Keratinocyte (primary cell): ENCODE measurements around the gene CDC26. TPM values are rescaled to one million over a fixed set of nuclear protein-coding genes. Genes with fewer than 3 reads are reported as not detected.

ENCODE experiments used
- DNase-seq: peaks from one replicate; pipeline ENCODE4 v3.0.0-alpha.2; 2011; ENCODE audit warnings: low read depth, missing footprints, low spot score
- FAIRE-seq: peaks from 2 replicates; lab custom pipeline; 2011; peaks lifted over from hg19 to GRCh38; lab: Jason Lieb, UNC
- H2AFZ ChIP-seq: 2 replicates; pipeline ENCODE4 v1.6.0; 2012; ENCODE audit warnings: low read length, control low read depth, inconsistent platforms; ENCODE audit not compliant: control insufficient read depth
- H3K27ac ChIP-seq: 2 replicates; pipeline ENCODE4 v1.5.1; 2011; ENCODE audit warnings: low read length; ENCODE audit not compliant: control insufficient read depth, insufficient read depth
- H3K27me3 ChIP-seq: 3 replicates; pipeline ENCODE4 v1.6.0; 2011; ENCODE audit warnings: low read length; ENCODE audit not compliant: control insufficient read depth, insufficient read depth; ENCODE audit errors: extremely low read depth
- H3K36me3 ChIP-seq, 2 experiments: 2 replicates in 1 of 2; 3 replicates in 1 of 2; pipeline ENCODE4 v1.5.1; 2011; ENCODE audit warnings: low read length in 2 of 2, mild to moderate bottlenecking in 1 of 2; ENCODE audit not compliant: control insufficient read depth in 2 of 2, insufficient read depth in 2 of 2; ENCODE audit errors: extremely low read depth in 1 of 2
- H3K4me1 ChIP-seq: 3 replicates; pipeline ENCODE4 v1.5.1; 2011; ENCODE audit warnings: low read length; ENCODE audit not compliant: control insufficient read depth, insufficient read depth; ENCODE audit errors: extremely low read depth
- H3K4me2 ChIP-seq: 3 replicates; pipeline ENCODE4 v1.6.0; 2011; ENCODE audit warnings: low read depth, low read length; ENCODE audit not compliant: control insufficient read depth, insufficient read depth; ENCODE audit errors: extremely low read depth
- H3K4me3 ChIP-seq, 3 experiments: fragments of 200-600 bp in 1 of 3; sonication (generic) in 1 of 3; 2 replicates in 2 of 3; 3 replicates in 1 of 3; pipeline ENCODE4 v1.5.1; 2011 to 2016; ENCODE audit warnings: low read length in 3 of 3, mild to moderate bottlenecking in 3 of 3, control low read depth in 2 of 3, inconsistent platforms in 1 of 3, low read depth in 1 of 3, mixed read lengths in 1 of 3, mixed run types in 1 of 3, moderate library complexity in 1 of 3; ENCODE audit not compliant: control insufficient read depth in 2 of 3, insufficient read depth in 2 of 3; ENCODE audit errors: extremely low read depth in 1 of 3
- H3K79me2 ChIP-seq: 2 replicates; pipeline ENCODE4 v1.6.0; 2012; ENCODE audit warnings: low read length; ENCODE audit not compliant: control insufficient read depth, insufficient read depth
- H3K9ac ChIP-seq: 3 replicates; pipeline ENCODE4 v1.6.0; 2011; ENCODE audit warnings: low read length; ENCODE audit not compliant: control insufficient read depth, insufficient read depth; ENCODE audit errors: extremely low read depth
- H3K9me1 ChIP-seq: 3 replicates; pipeline ENCODE4 v1.6.0; 2011; ENCODE audit warnings: low read length; ENCODE audit not compliant: control insufficient read depth, insufficient read depth; ENCODE audit errors: extremely low read depth
- H3K9me3 ChIP-seq: 2 replicates; pipeline ENCODE4 v1.5.1; 2012; ENCODE audit warnings: low read depth, low read length; ENCODE audit not compliant: control insufficient read depth
- H4K20me1 ChIP-seq: 3 replicates; pipeline ENCODE4 v1.6.0; 2011; ENCODE audit warnings: low read length; ENCODE audit not compliant: control insufficient read depth, insufficient read depth; ENCODE audit errors: extremely low read depth
- CTCF ChIP-seq, 3 experiments: IDR thresholded peaks in 1 of 3; conservative IDR thresholded peaks in 1 of 3; optimal IDR thresholded peaks in 1 of 3; 2 replicates in 2 of 3; 3 replicates in 1 of 3; pipeline versions ENCODE3 to v1.5.1; 2011; ENCODE audit warnings: low read length in 3 of 3, mild to moderate bottlenecking in 3 of 3, moderate library complexity in 2 of 3, control low read depth in 1 of 3, inconsistent platforms in 1 of 3; ENCODE audit not compliant: insufficient read depth in 2 of 3; ENCODE audit errors: extremely low read depth in 1 of 3
- EZH2 ChIP-seq: IDR thresholded peaks from one replicate; pipeline ENCODE4 v1.6.1; 2012; ENCODE audit warnings: inconsistent platforms, mild to moderate bottlenecking, low read length, moderate library complexity
- dilution Hi-C: fragments of 300-500 bp; cut with MboI; formaldehyde crosslinking; loops from one replicate; pipeline ENCODE4 v1.7.0; 2020; ENCODE audit warnings: low sequenced_read_pairs; ENCODE audit not compliant: extremely low pct_ligation_motif_present
- polyA minus RNA-seq, 3 experiments: library from RNA; depleted of rRNA, polyadenylated mRNA; stranded (reverse); fragments of >200 nt; gene quantifications; 1 replicate in 1 of 3; 2 replicates in 1 of 3; 3 replicates in 1 of 3; pipeline ENCODE4 v1.2.3, GENCODE V29; 2011
- polyA plus RNA-seq, 5 experiments: library from polyadenylated mRNA; depleted of rRNA in 3 of 5; stranded (reverse) in 3 of 5; stranded (forward) in 1 of 5; unstranded in 1 of 5; fragments of >200 nt; gene quantifications; 1 replicate in 1 of 5; 2 replicates in 3 of 5; 3 replicates in 1 of 5; pipeline versions ENCODE4 v1.2.1 to v1.2.3, GENCODE V29; 2011 to 2012; ENCODE audit warnings: missing spikeins in 2 of 5, low read depth in 1 of 5, low replicate concordance in 1 of 5

The CDC26 gene
- 24.0 to 56.8 TPM (median 43.5 TPM) in 3 replicates for polyA plus RNA-seq
- 68.3 TPM for polyA plus RNA-seq (2011; ENCODE audit: low read depth)
- polyA plus RNA-seq (2011; cell fraction: cytosol; rRNA removed), result 36.1 and 54.3 TPM in 2 replicates
- polyA plus RNA-seq (2011; cell fraction: nucleus; rRNA removed), result 12.0 and 21.3 TPM in 2 replicates
- 36.3 and 53.9 TPM in 2 replicates for polyA plus RNA-seq (2012; ENCODE audit: low replicate concordance)
- polyA minus RNA-seq, result 2.4 to 19.9 TPM (median 2.6 TPM) in 3 replicates
- 20.1 TPM for polyA minus RNA-seq (2011; cell fraction: cytosol; rRNA and poly(A)+ RNA removed)
- polyA minus RNA-seq (2011; cell fraction: nucleus; rRNA and poly(A)+ RNA removed), result 1.6 and 2.8 TPM in 2 replicates

GRCh38 chr9:113275157-113276131 lies at the start of gene CDC26, which contains the start of gene PRPF4:
Gene CDC26, minus strand, starts transcription at chr9:113275572. Its CDS starts 3,065 bp downstream, at chr9:113272507.
Gene PRPF4, plus strand, starts transcription at chr9:113275658. Its CDS starts 86 bp downstream, at chr9:113275744.
- peak; percentile 88 for DNase-seq
- Histone ChIP-seq H3K9me1 (no peaks in the 10 kb centered on the region), H3K4me1 (peaks cover 4% of the 10 kb centered on the region), H3K4me3 (peak within 1 kb of the TSS; percentile 64 to 99 (median 99)), H2AFZ (peak within 1 kb of the TSS; percentile 93), H3K27ac (peak within 1 kb of the TSS; percentile 97), H3K9me3 (no peaks in the 10 kb centered on the region), H3K79me2 (peaks cover 31% of the 10 kb centered on the region), H3K27me3 (no peaks in the 10 kb centered on the region), H3K4me2 (peak within 1 kb of the TSS; percentile 81), H3K9ac (peak within 1 kb of the TSS; percentile 97), H4K20me1 (no peaks in the 10 kb centered on the region), H3K36me3 (peaks cover 18 to 38% of the 10 kb centered on the region in 2 experiments)
- dilution Hi-C loops, result no loop called here
- TF ChIP-seq CTCF (optimal IDR thresholded peaks at IDR 0.05 in 1 of 3, IDR thresholded peaks at IDR 0.05 in 1 of 3, conservative IDR thresholded peaks at IDR 0.05 in 1 of 3; ENCODE audit: extremely low read depth in 1 of 3, insufficient read depth in 2 of 3, low read length in 3 of 3), result no peak
- no peak for TF ChIP-seq EZH2
- FAIRE-seq, result peak; percentile 63

GRCh38 chr9:113322671-113323070 lies 47.3 kb upstream of the CDC26 start:
- no peak for TF ChIP-seq CTCF (optimal IDR thresholded peaks at IDR 0.05 in 1 of 3, IDR thresholded peaks at IDR 0.05 in 1 of 3, conservative IDR thresholded peaks at IDR 0.05 in 1 of 3; ENCODE audit: extremely low read depth in 1 of 3, insufficient read depth in 2 of 3, low read length in 3 of 3)
- TF ChIP-seq EZH2, result no peak
- dilution Hi-C loops, result no loop called here
- FAIRE-seq (no peak), DNase-seq (no peak)
- Histone ChIP-seq H3K9me1 (no peaks in the 10 kb centered on the region), H3K36me3 (peaks cover 0 to 2% of the 10 kb centered on the region in 2 experiments), H3K27me3 (no peaks in the 10 kb centered on the region), H3K4me3 (no peak overlapping the region), H3K9me3 (no peaks in the 10 kb centered on the region), H3K9ac (no peak overlapping the region), H4K20me1 (no peaks in the 10 kb centered on the region), H3K79me2 (no peaks in the 10 kb centered on the region), H3K27ac (no peak overlapping the region), H2AFZ (no peak overlapping the region), H3K4me1 (no peaks in the 10 kb centered on the region), H3K4me2 (no peak overlapping the region)
